Neuron (in vitro differentiated cells): Measurements from ENCODE around the gene EPX.

Experiments used
- H2AFZ ChIP-seq: one replicate; pipeline ENCODE4 v1.6.1; 2013; ENCODE audit warnings: low read depth, mild to moderate bottlenecking, inconsistent platforms, low read length, moderate library complexity
- H3K27me3 ChIP-seq: one replicate; pipeline ENCODE4 v1.6.1; 2013; ENCODE audit warnings: low read length; ENCODE audit not compliant: insufficient read depth
- H3K36me3 ChIP-seq: one replicate; pipeline ENCODE4 v1.6.1; 2013; ENCODE audit warnings: low read length; ENCODE audit not compliant: insufficient read depth
- H3K4me1 ChIP-seq: one replicate; pipeline ENCODE4 v1.6.1; 2013; ENCODE audit warnings: low read length; ENCODE audit not compliant: insufficient read depth
- H3K4me3 ChIP-seq: 2 replicates; pipeline ENCODE4 v1.5.1; 2013; ENCODE audit warnings: mild to moderate bottlenecking, low read length, moderate library complexity
- H3K9me3 ChIP-seq: one replicate; pipeline ENCODE4 v1.6.1; 2013; ENCODE audit warnings: low read length

EPX gene

GRCh38 chr17:58170622-58171021 is 21.9 kb upstream of the EPX start:
- Histone ChIP-seq H2AFZ (no peak overlapping the region), H3K4me1 (no peaks in the 10 kb centered on the region), H3K27me3 (peaks cover 13% of the 10 kb centered on the region), H3K4me3 (no peak overlapping the region), H3K9me3 (peaks cover 2% of the 10 kb centered on the region), H3K36me3 (no peaks in the 10 kb centered on the region)

- H3K27me3 ChIP-seq: peaks cover 18% of the 10 kb centered on the region
- H3K9me3 ChIP-seq: peaks cover 2% of the 10 kb centered on the region
- no peak overlapping the region for H3K4me3 ChIP-seq
- H3K36me3 ChIP-seq: no peaks in the 10 kb centered on the region
- no peaks in the 10 kb centered on the region for H3K4me1 ChIP-seq
- H2AFZ ChIP-seq: no peak overlapping the region
Measured at GRCh38 chr17:58172369-58173071, 20.0 kb upstream of the EPX start.

GRCh38 chr17:58174871-58175270 is 17.7 kb upstream of the EPX start:
- Histone ChIP-seq H3K4me3 (no peak overlapping the region), H3K9me3 (peaks cover 2% of the 10 kb centered on the region), H3K27me3 (peaks cover 18% of the 10 kb centered on the region), H2AFZ (no peak overlapping the region), H3K4me1 (no peaks in the 10 kb centered on the region), H3K36me3 (no peaks in the 10 kb centered on the region)

GRCh38 chr17:58176200-58176599 is 16.3 kb upstream of the EPX start:
- Histone ChIP-seq H3K4me3 (no peak overlapping the region), H3K9me3 (no peaks in the 10 kb centered on the region), H2AFZ (no peak overlapping the region), H3K27me3 (peaks cover 11% of the 10 kb centered on the region), H3K36me3 (no peaks in the 10 kb centered on the region), H3K4me1 (no peaks in the 10 kb centered on the region)

GRCh38 chr17:58181796-58182195 is 10.7 kb upstream of the EPX start:
- Histone ChIP-seq H3K4me3 (no peak overlapping the region), H2AFZ (no peak overlapping the region), H3K4me1 (no peaks in the 10 kb centered on the region), H3K36me3 (no peaks in the 10 kb centered on the region), H3K9me3 (peaks cover 2% of the 10 kb centered on the region), H3K27me3 (peaks cover 17% of the 10 kb centered on the region)

- Histone ChIP-seq H3K36me3 (no peaks in the 10 kb centered on the region), H2AFZ (no peak overlapping the region), H3K4me3 (no peak overlapping the region), H3K27me3 (peaks cover 24% of the 10 kb centered on the region), H3K4me1 (no peaks in the 10 kb centered on the region), H3K9me3 (peaks cover 2% of the 10 kb centered on the region)
Measured at GRCh38 chr17:58183514-58183913, 9.0 kb upstream of the EPX start.

- Histone ChIP-seq H3K4me1 (no peaks in the 10 kb centered on the region), H3K36me3 (no peaks in the 10 kb centered on the region), H3K4me3 (no peak overlapping the region), H3K9me3 (peaks cover 2% of the 10 kb centered on the region), H3K27me3 (peaks cover 24% of the 10 kb centered on the region), H2AFZ (no peak overlapping the region)
Measured at GRCh38 chr17:58184308-58184985, 8.1 kb upstream of the EPX start.

- H3K4me1 ChIP-seq: no peaks in the 10 kb centered on the region
Measured at GRCh38 chr17:58184986-58185761, 7.4 kb upstream of the EPX start.

GRCh38 chr17:58186591-58186990 is 5.9 kb upstream of the EPX start:
- Histone ChIP-seq H3K4me1 (no peaks in the 10 kb centered on the region), H2AFZ (no peak overlapping the region), H3K9me3 (peaks cover 2% of the 10 kb centered on the region), H3K36me3 (no peaks in the 10 kb centered on the region), H3K4me3 (no peak overlapping the region), H3K27me3 (peaks cover 25% of the 10 kb centered on the region)

More at GRCh38 chr17:58184986-58185761, 7.4 kb upstream of the EPX start:
- no peak overlapping the region for H3K4me3 ChIP-seq
- no peaks in the 10 kb centered on the region for H3K36me3 ChIP-seq
- H3K27me3 ChIP-seq: peaks cover 24% of the 10 kb centered on the region
- peaks cover 2% of the 10 kb centered on the region for H3K9me3 ChIP-seq
- no peak overlapping the region for H2AFZ ChIP-seq

- Histone ChIP-seq H3K4me3 (no peak overlapping the region), H3K27me3 (peaks cover 24% of the 10 kb centered on the region), H3K36me3 (no peaks in the 10 kb centered on the region), H3K9me3 (no peaks in the 10 kb centered on the region), H2AFZ (no peak overlapping the region), H3K4me1 (no peaks in the 10 kb centered on the region)
Measured at GRCh38 chr17:58187063-58187462, 5.5 kb upstream of the EPX start.

GRCh38 chr17:58187675-58188074 is 4.9 kb upstream of the EPX start:
- peaks cover 24% of the 10 kb centered on the region for H3K27me3 ChIP-seq
- no peaks in the 10 kb centered on the region for H3K4me1 ChIP-seq
- no peaks in the 10 kb centered on the region for H3K36me3 ChIP-seq
- H2AFZ ChIP-seq: no peak overlapping the region
- no peaks in the 10 kb centered on the region for H3K9me3 ChIP-seq
- H3K4me3 ChIP-seq: no peak overlapping the region

- Histone ChIP-seq H3K36me3 (no peaks in the 10 kb centered on the region), H2AFZ (no peak overlapping the region), H3K4me1 (no peaks in the 10 kb centered on the region)
Measured at GRCh38 chr17:58189436-58190146, 2.9 kb upstream of the EPX start.

More at GRCh38 chr17:58189436-58190146, 2.9 kb upstream of the EPX start:
- Histone ChIP-seq H3K27me3 (peaks cover 27% of the 10 kb centered on the region), H3K9me3 (no peaks in the 10 kb centered on the region), H3K4me3 (no peak overlapping the region)
